ENCODE results near the gene HRH2.

HRH2 gene

DNA sequence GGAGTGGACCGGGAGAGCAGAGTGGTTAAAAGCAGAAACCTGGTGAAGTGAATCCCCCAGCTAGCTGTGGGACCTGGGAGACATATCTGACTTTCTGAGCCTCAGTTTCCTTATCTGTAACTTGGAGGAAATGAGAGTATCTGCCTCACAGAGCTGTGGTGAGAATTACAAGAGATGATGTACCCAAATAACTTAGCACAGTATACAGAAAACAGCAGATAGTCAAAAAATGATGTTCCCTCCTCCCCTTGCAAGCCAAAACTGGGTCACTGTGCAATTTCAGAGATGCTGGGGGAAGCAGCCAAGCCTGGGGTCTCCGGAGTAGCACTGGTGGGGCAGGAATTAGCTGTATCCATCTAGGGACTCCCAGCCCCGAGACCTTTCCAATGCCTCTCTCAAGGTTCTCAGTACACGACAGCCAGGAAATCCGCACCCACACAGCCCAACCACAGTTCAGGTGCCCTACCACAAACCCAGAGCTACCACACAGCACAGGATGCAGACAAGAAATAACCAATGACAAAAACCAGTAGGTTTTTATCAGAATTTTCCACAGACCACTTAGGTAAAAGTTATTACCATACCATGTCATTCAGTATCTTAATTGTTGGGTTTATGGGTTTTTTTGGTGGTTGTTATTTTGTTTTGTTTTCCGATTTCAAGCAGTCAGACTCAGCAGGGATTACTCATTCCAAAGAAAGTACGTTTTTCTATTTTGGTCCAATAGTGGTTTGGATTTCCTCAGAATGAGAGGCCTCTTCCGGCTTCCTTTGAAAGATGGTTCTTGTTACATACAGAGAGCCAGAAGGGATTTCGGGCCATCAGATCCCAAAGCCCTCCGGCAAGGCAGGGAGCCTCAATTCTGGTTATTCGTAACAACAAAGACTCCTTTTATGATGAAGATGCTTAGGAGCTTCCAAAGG lies 4.9 kb upstream of the HRH2 start:
- in situ Hi-C loops (cut with MboI; ENCODE audit: low pct_unique_long_range_greater_than_20kb, low sequenced_read_pairs, unreplicated experiment): no loop called here
- TF ChIP-seq, protein P1, sequence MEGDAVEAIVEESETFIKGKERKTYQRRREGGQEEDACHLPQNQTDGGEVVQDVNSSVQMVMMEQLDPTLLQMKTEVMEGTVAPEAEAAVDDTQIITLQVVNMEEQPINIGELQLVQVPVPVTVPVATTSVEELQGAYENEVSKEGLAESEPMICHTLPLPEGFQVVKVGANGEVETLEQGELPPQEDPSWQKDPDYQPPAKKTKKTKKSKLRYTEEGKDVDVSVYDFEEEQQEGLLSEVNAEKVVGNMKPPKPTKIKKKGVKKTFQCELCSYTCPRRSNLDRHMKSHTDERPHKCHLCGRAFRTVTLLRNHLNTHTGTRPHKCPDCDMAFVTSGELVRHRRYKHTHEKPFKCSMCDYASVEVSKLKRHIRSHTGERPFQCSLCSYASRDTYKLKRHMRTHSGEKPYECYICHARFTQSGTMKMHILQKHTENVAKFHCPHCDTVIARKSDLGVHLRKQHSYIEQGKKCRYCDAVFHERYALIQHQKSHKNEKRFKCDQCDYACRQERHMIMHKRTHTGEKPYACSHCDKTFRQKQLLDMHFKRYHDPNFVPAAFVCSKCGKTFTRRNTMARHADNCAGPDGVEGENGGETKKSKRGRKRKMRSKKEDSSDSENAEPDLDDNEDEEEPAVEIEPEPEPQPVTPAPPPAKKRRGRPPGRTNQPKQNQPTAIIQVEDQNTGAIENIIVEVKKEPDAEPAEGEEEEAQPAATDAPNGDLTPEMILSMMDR (IDR thresholded peaks at IDR 0.05; ENCODE audit: extremely low read depth, insufficient read depth, missing control alignments): no peak

DNA sequence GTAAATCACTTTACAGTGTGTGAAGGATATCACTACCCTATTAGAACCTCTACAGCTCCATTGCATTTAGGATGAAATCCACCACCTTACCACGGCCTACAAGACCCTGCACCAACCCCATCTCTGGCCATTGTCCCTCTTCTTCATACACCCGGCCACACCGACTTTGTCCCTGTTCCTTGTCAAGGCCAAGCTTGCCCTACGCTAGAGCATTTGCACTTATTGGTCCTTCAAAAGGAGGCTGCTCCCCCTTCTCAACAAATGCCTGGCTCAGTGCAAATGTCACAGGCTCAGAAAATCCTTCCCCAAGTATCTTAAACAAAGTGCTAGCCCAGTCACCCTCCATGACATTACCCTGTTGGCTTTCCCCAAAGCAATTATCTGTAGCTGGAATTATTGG lies 4.1 kb upstream of the HRH2 start:
- DNase-seq (ENCODE audit: low spot score): no peak
- TF ChIP-seq, protein P1 (IDR thresholded peaks at IDR 0.05; ENCODE audit: extremely low read depth, insufficient read depth, missing control alignments): no peak
- in situ Hi-C loops (cut with MboI; ENCODE audit: low pct_unique_long_range_greater_than_20kb, low sequenced_read_pairs, unreplicated experiment): no loop called here

More for the DNA sequence above, 4.9 kb upstream of the HRH2 start:
- no peak for DNase-seq (ENCODE audit: low spot score)

DNA sequence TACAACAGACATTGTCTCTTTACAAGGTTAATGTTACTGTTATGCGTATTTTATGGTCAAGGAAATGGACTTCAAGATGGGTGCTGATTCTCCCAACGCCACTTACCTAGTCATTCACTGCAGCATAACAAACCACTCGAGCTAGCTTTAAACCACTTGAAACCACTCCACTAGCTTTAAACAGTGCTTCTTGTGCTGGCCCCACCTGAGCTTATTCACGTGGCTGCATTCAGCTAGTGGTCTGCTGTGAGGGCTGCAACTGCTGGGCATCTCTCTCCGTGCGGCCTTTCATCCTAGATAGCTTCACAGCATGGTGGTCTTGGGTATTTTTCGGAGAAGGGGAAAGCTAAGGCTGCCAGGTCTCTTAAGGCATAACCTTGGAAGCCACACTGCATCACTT lies 3.5 kb upstream of the HRH2 start:
- DNase-seq (ENCODE audit: low spot score): no peak
- TF ChIP-seq, protein P1 (IDR thresholded peaks at IDR 0.05; ENCODE audit: extremely low read depth, insufficient read depth, missing control alignments): no peak

DNA sequence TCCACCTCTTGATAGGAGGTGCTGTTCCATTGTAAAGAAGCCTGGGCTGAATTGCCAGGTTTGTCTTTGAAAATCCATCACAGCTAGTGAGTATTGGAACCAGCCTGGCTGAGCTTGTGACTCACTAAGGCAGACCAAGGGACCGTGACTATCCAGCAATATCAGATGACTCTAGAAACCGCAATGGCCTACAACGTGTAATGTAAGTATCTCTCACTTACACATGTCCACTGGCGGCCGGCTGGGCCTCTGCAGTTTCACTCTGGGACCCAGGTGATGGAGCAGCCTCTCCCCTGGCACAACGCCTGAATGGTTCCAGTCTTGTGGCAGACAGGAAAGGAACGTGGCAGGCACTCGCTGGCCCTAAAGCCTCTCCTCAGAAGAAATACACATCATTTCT lies 3.1 kb upstream of the HRH2 start:
- in situ Hi-C loops (cut with MboI; ENCODE audit: low pct_unique_long_range_greater_than_20kb, low sequenced_read_pairs, unreplicated experiment): no loop called here
- no peak for DNase-seq (ENCODE audit: low spot score)
- TF ChIP-seq, protein P1 (IDR thresholded peaks at IDR 0.05; ENCODE audit: extremely low read depth, insufficient read depth, missing control alignments): no peak

More for the DNA sequence above, 3.5 kb upstream of the HRH2 start:
- in situ Hi-C loops (cut with MboI; ENCODE audit: low pct_unique_long_range_greater_than_20kb, low sequenced_read_pairs, unreplicated experiment): no loop called here

DNA sequence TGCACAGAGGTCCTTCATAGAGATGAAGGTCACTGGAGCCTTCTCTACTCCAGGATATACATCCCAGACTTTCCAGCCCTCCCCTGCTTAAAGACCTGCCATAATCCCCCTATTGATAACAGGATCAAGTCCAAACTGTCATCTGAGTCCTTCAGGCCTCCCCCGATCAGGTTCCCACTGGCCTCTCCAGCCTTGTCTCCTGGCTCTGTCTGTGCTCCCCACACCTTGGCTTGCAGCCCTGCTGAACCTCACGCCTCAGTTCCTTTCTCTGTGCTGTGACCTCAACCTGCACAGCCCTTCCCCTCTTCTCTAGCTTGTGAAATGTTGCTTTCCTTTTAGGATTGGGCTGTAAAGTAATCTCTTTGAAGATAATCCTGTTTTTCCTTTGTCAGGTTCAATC lies 2.5 kb upstream of the HRH2 start:
- TF ChIP-seq, protein P1 (IDR thresholded peaks at IDR 0.05; ENCODE audit: extremely low read depth, insufficient read depth, missing control alignments): no peak
- DNase-seq (ENCODE audit: low spot score): no peak
- in situ Hi-C loops (cut with MboI; ENCODE audit: low pct_unique_long_range_greater_than_20kb, low sequenced_read_pairs, unreplicated experiment): no loop called here

DNA sequence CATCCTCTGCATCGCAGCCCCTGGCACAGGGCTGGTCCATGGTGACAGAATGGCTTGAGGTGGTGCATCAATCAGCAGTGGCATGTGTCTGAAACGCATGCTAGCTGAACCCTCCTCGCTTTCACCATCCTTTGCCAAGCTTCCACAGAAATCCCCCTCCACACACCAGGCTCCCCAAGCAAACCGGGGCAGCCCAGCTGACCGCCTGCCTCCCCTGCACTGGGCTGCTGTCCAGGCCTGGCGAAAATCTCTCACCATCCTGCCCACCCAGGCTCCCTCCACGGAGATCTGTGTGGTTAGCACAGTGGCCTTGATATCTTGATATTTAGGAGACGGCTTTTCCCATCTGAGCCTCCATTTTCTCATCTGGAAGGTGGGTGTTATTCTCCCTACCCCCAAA lies 905 bp upstream of the HRH2 start:
- no peak for DNase-seq (ENCODE audit: low spot score)
- TF ChIP-seq, protein P1 (IDR thresholded peaks at IDR 0.05; ENCODE audit: extremely low read depth, insufficient read depth, missing control alignments): no peak
- in situ Hi-C loops (cut with MboI; ENCODE audit: low pct_unique_long_range_greater_than_20kb, low sequenced_read_pairs, unreplicated experiment): no loop called here

Data from GM13977 (cell line).